Measurements from ENCODE around the gene PDXP.

PDXP gene

GRCh38 chr22:37708580-37709444 lies 50.3 kb downstream of the PDXP start:
- TF ChIP-seq CTCF (IDR thresholded peaks at IDR 0.05; ENCODE audit: low read depth, low read length, poor library complexity, severe bottlenecking) (no peak), EZH2phosphoT487 (IDR thresholded peaks at IDR 0.05; ENCODE audit: borderline replicate concordance, low read length) (no peak)
- no peaks in the 10 kb centered on the region for H3K79me2 ChIP-seq (ENCODE audit: control insufficient read depth, low read length)
- H3K4me1 ChIP-seq (ENCODE audit: control insufficient read depth, low read length), result peaks cover 7% of the 10 kb centered on the region
- H3K27ac ChIP-seq (ENCODE audit: low read depth, low read length), result no peak overlapping the region
- H3F3A ChIP-seq (ENCODE audit: control insufficient read depth, insufficient read depth), result no peaks in the 10 kb centered on the region
- no peaks in the 10 kb centered on the region for H3K9me3 ChIP-seq (ENCODE audit: control insufficient read depth, insufficient read depth, low read length)
- H3K4me2 ChIP-seq (ENCODE audit: low read length), result no peak overlapping the region
- H4K20me1 ChIP-seq (ENCODE audit: control insufficient read depth, insufficient read depth, low read depth, low read length), result no peaks in the 10 kb centered on the region
- no peaks in the 10 kb centered on the region for H3K27me3 ChIP-seq (ENCODE audit: control insufficient read depth, low read length)
- H3K4me3 ChIP-seq (ENCODE audit: low read length), result no peak overlapping the region
- no peaks in the 10 kb centered on the region for H3K36me3 ChIP-seq (ENCODE audit: control insufficient read depth, low read length)
- H3K9me2 ChIP-seq (replicated peaks; ENCODE audit: control insufficient read depth, low read length), result no peaks in the 10 kb centered on the region

- Histone ChIP-seq H3K27ac (ENCODE audit: low read depth, low read length) (no peak overlapping the region), H3K27me3 (ENCODE audit: control insufficient read depth, low read length) (no peaks in the 10 kb centered on the region), H4K20me1 (ENCODE audit: control insufficient read depth, insufficient read depth, low read depth, low read length) (no peaks in the 10 kb centered on the region), H3K4me2 (ENCODE audit: low read length) (no peak overlapping the region), H3K36me3 (ENCODE audit: control insufficient read depth, low read length) (no peaks in the 10 kb centered on the region), H3K4me1 (ENCODE audit: control insufficient read depth, low read length) (peaks cover 10% of the 10 kb centered on the region), H3F3A (ENCODE audit: control insufficient read depth, insufficient read depth) (no peaks in the 10 kb centered on the region), H3K9me2 (replicated peaks; ENCODE audit: control insufficient read depth, low read length) (no peaks in the 10 kb centered on the region), H3K9me3 (ENCODE audit: control insufficient read depth, insufficient read depth, low read length) (no peaks in the 10 kb centered on the region), H3K79me2 (ENCODE audit: control insufficient read depth, low read length) (no peaks in the 10 kb centered on the region), H3K4me3 (ENCODE audit: low read length) (no peak overlapping the region)
- TF ChIP-seq CTCF (IDR thresholded peaks at IDR 0.05; ENCODE audit: low read depth, low read length, poor library complexity, severe bottlenecking), result no peak
- no peak for TF ChIP-seq EZH2phosphoT487 (IDR thresholded peaks at IDR 0.05; ENCODE audit: borderline replicate concordance, low read length)
These were observed 50.9 kb downstream of the PDXP start for GRCh38 chr22:37709445-37709765.

DNA sequence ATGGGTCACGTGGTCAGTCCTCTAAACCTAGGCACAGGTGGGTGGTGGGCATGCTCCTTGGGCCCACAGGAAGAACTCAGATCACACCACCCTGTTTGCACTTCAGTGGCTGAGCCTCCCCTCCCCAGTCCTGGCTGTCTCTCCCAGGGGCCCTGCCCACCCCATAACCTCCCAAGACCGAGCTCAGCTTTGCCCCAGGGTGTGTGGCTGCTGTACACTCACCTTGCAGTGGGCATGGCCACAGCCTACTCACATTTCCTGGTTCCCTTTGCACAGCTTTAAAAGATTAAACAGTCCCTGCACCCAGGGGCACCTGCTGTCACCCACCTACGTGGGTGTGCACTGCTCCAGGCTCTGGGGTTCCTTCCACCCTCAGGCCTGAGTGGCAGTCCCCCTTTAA lies 52.2 kb downstream of the PDXP start:
- no peaks in the 10 kb centered on the region for H4K20me1 ChIP-seq (ENCODE audit: control insufficient read depth, insufficient read depth, low read depth, low read length)
- no peak overlapping the region for H3K4me3 ChIP-seq (ENCODE audit: low read length)
- H3K4me1 ChIP-seq (ENCODE audit: control insufficient read depth, low read length), result peaks cover 10% of the 10 kb centered on the region
- no peaks in the 10 kb centered on the region for H3F3A ChIP-seq (ENCODE audit: control insufficient read depth, insufficient read depth)
- no peaks in the 10 kb centered on the region for H3K36me3 ChIP-seq (ENCODE audit: control insufficient read depth, low read length)
- H3K9me2 ChIP-seq (replicated peaks; ENCODE audit: control insufficient read depth, low read length), result no peaks in the 10 kb centered on the region
- H3K79me2 ChIP-seq (ENCODE audit: control insufficient read depth, low read length), result no peaks in the 10 kb centered on the region
- no peak for TF ChIP-seq CTCF (IDR thresholded peaks at IDR 0.05; ENCODE audit: low read depth, low read length, poor library complexity, severe bottlenecking)
- TF ChIP-seq EZH2phosphoT487 (IDR thresholded peaks at IDR 0.05; ENCODE audit: borderline replicate concordance, low read length), result no peak
- H3K27ac ChIP-seq (ENCODE audit: low read depth, low read length), result no peak overlapping the region
- H3K27me3 ChIP-seq (ENCODE audit: control insufficient read depth, low read length), result no peaks in the 10 kb centered on the region
- no peak overlapping the region for H3K4me2 ChIP-seq (ENCODE audit: low read length)
- no peaks in the 10 kb centered on the region for H3K9me3 ChIP-seq (ENCODE audit: control insufficient read depth, insufficient read depth, low read length)

Data from DOHH2 (cell line).